ENCODE results near the gene BRCA1. TPM values are rescaled to one million over a fixed set of nuclear protein-coding genes. Genes with fewer than 3 reads are reported as not detected.

Gene BRCA1
- total RNA-seq, 1 experiment from 2014 or later = 41.3 TPM

- DNase-seq (ENCODE audit: low read depth) = no peak
- in situ Hi-C loops (cut with HindIII; ENCODE audit: low pct_unique_long_range_greater_than_20kb, low sequenced_read_pairs) = no loop called here
Measured at GRCh38 chr17:43033948-43034881, 90.9 kb downstream of the BRCA1 start.

DNA sequence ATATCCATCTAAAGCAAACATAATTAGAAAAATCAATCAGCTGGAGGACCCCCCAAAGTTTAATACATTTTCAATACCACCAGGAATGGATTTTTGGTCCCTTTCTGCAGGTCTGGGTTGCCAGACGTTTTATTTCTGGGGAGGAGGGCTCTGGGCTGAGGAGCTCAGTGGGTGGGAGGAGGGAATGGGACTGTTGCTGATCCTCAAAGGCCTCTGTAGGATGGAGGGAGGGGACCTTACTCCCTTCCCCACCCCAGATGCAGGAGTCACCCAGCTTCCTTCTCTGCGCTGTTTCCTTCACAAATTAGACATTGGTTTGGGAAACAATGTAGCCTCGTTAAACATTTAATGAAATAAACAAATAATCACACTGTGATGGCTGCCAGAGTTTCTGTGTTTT, 93.5 kb downstream of the BRCA1 start:
- in situ Hi-C loops (cut with HindIII; ENCODE audit: low pct_unique_long_range_greater_than_20kb, low sequenced_read_pairs) = no loop called here

GRCh38 chr17:43030137-43030767, 94.9 kb downstream of the BRCA1 start:
- no peak for DNase-seq (ENCODE audit: low read depth)
- in situ Hi-C loops (cut with HindIII; ENCODE audit: low pct_unique_long_range_greater_than_20kb, low sequenced_read_pairs) = no loop called here

More for the DNA sequence above, 93.5 kb downstream of the BRCA1 start:
- DNase-seq (ENCODE audit: low read depth) = no peak

DNA sequence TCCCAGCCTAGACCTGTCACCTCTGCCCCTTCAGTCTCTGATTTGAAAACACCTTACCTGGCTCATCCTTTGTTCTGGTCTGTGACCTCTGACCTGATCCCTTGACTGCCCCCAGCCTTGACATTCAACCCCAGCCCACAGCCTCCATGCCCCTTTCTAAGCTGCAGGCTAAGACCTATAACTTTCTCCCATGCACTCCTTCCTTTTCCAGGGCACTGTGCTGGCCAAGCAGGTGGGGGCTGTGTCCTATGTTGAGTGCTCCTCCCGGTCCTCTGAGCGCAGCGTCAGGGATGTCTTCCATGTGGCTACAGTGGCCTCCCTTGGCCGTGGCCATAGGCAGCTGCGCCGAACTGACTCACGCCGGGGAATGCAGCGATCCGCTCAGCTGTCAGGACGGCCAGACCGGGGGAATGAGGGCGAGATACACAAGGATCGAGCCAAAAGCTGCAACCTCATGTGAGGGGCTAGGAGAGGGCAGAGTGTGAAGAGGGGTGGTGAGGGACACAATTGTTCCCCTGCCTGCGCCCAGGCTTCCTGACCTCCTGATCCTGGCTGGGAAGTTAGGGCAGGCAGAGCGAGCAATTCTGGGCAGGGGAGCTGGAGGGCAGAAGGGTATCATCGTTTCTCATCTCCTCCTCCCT, 96.8 kb downstream of the BRCA1 start:
- no peak for DNase-seq (ENCODE audit: low read depth)
- in situ Hi-C loops (cut with HindIII; ENCODE audit: low pct_unique_long_range_greater_than_20kb, low sequenced_read_pairs) = no loop called here

DNA sequence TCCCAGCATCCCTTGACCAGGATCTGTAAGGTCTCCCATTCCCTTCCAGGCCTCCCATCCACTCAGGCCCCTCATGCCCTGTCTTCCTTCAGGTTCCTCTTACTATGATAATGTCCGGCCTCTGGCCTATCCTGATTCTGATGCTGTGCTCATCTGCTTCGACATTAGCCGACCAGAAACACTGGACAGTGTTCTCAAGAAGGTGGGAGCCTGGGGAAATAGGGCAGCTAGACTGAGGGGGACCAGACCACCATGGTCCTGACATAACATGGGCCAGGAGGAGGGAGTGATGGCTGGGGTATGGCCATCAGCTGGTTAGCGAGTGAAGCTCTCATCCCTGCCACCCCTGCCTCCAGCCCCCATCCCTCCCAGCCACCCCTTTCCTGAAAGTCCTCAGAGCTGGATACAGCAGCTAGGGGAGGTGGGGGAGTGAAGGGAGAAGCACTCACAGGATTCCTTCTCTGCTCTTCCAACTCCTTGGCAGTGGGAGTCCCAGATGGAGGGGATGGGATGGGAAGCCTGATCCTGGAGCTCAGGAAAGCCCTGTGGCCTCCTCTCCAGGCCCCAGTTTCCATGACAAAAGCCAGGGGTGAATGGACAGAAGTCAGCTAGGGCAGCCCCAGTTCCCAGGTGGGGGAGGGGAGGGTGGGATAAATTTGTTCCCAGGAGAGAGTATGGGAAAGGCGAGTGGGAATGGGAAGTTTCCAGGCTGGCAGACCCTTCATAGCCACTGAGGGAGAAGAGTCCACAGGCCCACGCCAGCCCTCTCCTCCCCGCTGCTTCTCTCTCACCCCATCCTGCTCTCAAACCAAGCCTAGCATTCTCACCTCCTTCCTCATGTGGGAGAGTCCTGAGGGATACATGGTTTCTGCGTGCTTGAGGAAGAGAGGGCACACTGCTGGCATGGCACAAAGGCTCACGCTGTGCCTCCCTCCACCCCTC, 97.8 kb downstream of the BRCA1 start:
- in situ Hi-C loops (cut with HindIII; ENCODE audit: low pct_unique_long_range_greater_than_20kb, low sequenced_read_pairs) = no loop called here
- DNase-seq (ENCODE audit: low read depth) = no peak

DNA sequence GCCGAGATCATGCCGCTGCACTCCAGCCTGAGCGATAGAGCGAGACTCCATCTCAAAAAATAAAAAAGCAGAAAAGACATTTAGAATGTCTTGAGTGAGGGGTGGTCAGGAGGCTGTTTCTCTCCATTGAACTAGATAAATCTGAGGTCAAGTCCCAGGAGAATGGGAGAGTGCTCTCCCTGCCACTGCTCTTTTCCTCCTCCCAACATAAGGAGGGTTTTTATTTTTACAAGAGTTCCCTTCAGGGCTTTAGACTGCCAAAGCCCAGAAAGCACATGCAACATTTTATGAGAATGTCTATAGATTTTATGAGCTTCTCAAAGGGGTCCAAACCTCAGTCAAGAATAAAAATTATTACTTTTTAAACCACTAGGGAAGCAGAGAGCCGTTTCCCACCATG, 98.6 kb downstream of the BRCA1 start:
- in situ Hi-C loops (cut with HindIII; ENCODE audit: low pct_unique_long_range_greater_than_20kb, low sequenced_read_pairs) = no loop called here
- no peak for DNase-seq (ENCODE audit: low read depth)

- no peak for DNase-seq (ENCODE audit: low read depth)
- in situ Hi-C loops (cut with HindIII; ENCODE audit: low pct_unique_long_range_greater_than_20kb, low sequenced_read_pairs) = no loop called here
Measured at GRCh38 chr17:43025766-43026537, 99.2 kb downstream of the BRCA1 start.

DNA sequence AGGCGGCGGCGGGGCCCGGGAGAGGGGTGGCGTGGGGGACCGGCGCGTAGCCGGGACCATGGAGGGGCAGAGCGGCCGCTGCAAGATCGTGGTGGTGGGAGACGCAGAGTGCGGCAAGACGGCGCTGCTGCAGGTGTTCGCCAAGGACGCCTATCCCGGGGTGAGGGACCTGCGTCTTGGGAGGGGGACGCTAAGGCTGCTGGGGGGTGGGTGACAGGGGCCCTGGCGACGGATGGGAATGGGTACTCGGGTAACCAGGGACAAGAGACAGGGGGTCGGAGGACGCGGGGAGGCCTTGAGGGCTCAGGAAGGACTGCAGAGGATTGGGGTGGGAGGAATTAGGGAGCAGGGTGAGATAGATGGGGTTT, 99.9 kb downstream of the BRCA1 start:
- in situ Hi-C loops (cut with HindIII; ENCODE audit: low pct_unique_long_range_greater_than_20kb, low sequenced_read_pairs) = no loop called here
- no peak for DNase-seq (ENCODE audit: low read depth)

DNA sequence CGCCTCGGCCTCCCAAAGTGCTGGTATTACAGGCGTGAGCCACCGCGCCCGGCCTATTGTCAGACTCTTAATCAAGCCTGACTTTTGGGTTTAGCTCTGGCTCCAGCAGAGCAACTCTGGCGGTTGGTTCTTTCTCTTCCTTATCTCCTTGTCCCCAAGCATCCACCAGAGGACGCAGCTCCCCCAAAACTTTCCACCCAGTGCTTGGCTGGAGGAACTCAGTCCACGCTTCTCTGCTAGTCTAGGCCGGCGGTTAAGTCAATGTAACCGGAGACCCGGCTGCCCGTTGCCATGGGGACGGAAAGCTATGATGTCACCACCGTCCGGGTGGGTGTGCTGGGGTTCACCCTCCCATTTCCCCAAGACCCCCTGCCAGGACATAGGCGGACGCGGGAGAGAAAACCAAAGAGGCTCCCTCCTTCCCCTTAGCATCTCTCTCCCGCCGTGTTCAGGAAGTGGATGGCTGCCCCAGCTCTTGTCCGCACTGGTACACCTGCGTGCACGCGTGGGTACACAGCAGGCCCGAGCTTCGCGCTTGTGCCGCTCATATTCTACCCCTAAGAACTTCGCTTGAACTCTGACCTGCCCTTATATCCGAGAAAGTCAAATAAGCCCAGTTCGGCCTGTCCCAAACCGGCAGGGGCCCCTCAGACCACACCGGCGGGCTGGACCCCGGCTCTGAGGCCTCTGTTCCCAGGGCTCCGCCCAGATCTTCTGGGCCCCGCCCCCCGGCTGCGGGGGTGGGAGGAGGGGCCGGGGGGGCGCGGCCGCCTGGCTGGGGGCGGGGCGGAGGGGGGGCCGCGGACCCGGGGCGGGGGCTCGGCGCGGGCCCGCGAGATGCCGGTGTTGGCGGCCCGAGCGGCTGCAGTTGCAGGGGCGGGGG, 100.5 kb downstream of the BRCA1 start, which contains the start of gene RND2:
TSS of gene RND2 (plus strand) at position 825 of the 883 bp plus-strand sequence. CDS start 117 bp downstream, outside the sequence.
- in situ Hi-C loops (cut with HindIII; ENCODE audit: low pct_unique_long_range_greater_than_20kb, low sequenced_read_pairs) = no loop called here
- peak; percentile 97 for DNase-seq (ENCODE audit: low read depth)

- DNase-seq (ENCODE audit: low read depth) = peak; percentile 77
- in situ Hi-C loops (cut with HindIII; ENCODE audit: low pct_unique_long_range_greater_than_20kb, low sequenced_read_pairs) = no loop called here
Measured at GRCh38 chr17:43021741-43022512, 103.2 kb downstream of the BRCA1 start, which contains the start of gene VAT1. Gene VAT1, minus strand, starts transcription at chr17:43022385. Its CDS starts 63 bp downstream, at chr17:43022322.

DNA sequence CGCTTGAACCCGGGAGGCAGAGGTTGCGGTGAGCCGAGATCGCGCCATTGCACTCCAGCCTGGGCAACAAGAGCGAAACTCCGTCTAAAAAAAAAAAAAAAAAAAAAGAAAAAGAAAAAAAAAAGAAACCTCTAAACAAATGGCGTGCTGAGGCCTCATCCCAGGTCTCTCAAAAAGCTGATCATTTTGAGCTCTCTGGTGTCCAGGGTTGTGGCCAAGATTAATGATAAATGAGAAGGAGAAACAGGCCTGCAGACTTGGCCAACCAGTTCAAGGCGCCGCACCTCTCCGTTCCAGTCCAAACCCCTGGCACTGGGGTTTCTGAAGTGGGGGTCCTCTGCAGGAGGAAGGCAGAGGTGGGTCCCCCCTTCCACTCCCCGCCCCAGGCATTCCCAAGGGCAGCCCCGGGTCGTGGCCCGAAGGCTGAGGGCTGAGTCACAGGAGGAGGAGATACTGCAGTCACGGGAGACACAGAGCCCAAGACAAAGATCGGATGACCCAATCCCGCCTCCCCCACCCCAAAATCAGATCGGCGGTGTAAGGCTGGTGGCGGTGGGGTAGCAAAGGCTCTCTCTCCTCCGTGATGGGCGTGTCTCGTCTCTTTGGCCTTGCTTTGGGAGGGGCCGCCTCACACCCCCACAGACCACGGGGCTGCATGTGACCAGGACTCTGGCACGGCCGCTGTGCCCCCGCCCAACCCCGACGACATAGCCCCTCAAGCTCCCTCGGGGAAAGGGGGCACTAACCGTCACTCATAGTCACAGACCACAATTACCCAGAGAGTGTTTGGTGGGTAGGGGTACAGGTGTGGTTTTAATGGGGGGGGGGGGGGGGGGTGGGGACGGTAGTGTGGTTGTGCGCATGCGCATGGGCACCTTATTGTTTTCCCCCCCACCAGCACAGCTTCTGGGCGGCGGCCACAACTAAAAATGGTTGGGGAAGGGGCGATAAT, 104.1 kb downstream of the BRCA1 start:
- in situ Hi-C loops (cut with HindIII; ENCODE audit: low pct_unique_long_range_greater_than_20kb, low sequenced_read_pairs) = no loop called here
- peak; percentile 81 for DNase-seq (ENCODE audit: low read depth)

- no peak for DNase-seq (ENCODE audit: low read depth)
- in situ Hi-C loops (cut with HindIII; ENCODE audit: low pct_unique_long_range_greater_than_20kb, low sequenced_read_pairs) = no loop called here
Measured at GRCh38 chr17:43020030-43020621, 105.0 kb downstream of the BRCA1 start.

- in situ Hi-C loops (cut with HindIII; ENCODE audit: low pct_unique_long_range_greater_than_20kb, low sequenced_read_pairs) = no loop called here
- no peak for DNase-seq (ENCODE audit: low read depth)
Measured at GRCh38 chr17:43019418-43019817, 105.7 kb downstream of the BRCA1 start.

DNA sequence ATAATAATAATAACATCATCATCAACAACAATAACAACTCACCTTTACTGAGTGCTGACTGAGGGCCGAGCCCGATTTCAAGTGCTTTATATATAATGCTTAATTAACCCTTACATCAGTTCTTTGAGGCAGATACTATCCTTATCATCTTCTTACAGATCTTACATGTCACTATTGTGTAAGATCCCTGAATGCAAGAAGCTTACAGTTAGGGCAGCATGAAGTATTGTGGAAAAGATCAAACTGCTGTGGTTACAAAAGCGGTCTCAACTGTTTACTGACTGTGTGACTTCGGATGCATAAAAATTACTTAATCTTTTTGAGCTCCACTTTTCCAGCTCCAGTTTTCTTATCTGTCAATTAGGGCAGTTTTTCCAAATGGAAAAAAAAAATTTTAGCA, 106.2 kb downstream of the BRCA1 start:
- DNase-seq (ENCODE audit: low read depth) = no peak
- in situ Hi-C loops (cut with HindIII; ENCODE audit: low pct_unique_long_range_greater_than_20kb, low sequenced_read_pairs) = no loop called here

All from Caki2 (cell line).